GM23338 (cell line): ENCODE results near the gene TNS1. TPM values are rescaled to one million over a fixed set of nuclear protein-coding genes. Genes with fewer than 3 reads are reported as not detected.

ENCODE experiments used
- EZH2 ChIP-seq: fragments of 200-600 bp; sonication (generic); IDR thresholded peaks from one replicate; pipeline ENCODE4 v1.8.0; 2017; ENCODE audit warnings: antibody characterized with exemption, mild to moderate bottlenecking, low read depth; ENCODE audit not compliant: unreplicated experiment
- EZH2phosphoT487 ChIP-seq: fragments of 200-600 bp; sonication (generic); IDR thresholded peaks from one replicate; pipeline ENCODE4 v1.8.1; 2018; ENCODE audit warnings: antibody characterized with exemption; ENCODE audit not compliant: unreplicated experiment
- JUNB ChIP-seq: IDR thresholded peaks from one replicate; pipeline ENCODE4 v1.6.1; 2016; ENCODE audit warnings: antibody characterized with exemption; ENCODE audit not compliant: unreplicated experiment
- NANOG ChIP-seq: IDR thresholded peaks from 2 replicates; pipeline ENCODE4 v1.6.1; 2016; ENCODE audit warnings: antibody characterized with exemption, borderline replicate concordance
- STAT1 ChIP-seq: IDR thresholded peaks from one replicate; pipeline ENCODE4 v1.6.1; 2016; ENCODE audit warnings: antibody characterized with exemption; ENCODE audit not compliant: unreplicated experiment
- ZNF331 ChIP-seq: fragments of 250-450 bp; sonication (Bioruptor Pico); IDR thresholded peaks from 2 replicates; pipeline ENCODE4 v1.5.0; 2020; ENCODE audit warnings: low read depth, mild to moderate bottlenecking, moderate library complexity
- polyA plus RNA-seq: library from polyadenylated mRNA; unstranded; fragments of >200 nt; fragmentation: Nextera tagmentation; extraction: Ambion mirVana; gene quantifications from 2 replicates; pipeline ENCODE4 v1.2.1, GENCODE V29; 2016
- total RNA-seq: library from RNA; depleted of rRNA; stranded (reverse); fragments of >200 nt; shearing (Covaris generic); gene quantifications from 2 replicates; pipeline ENCODE4 v1.2.3, GENCODE V29; 2014
- TF ChIP-seq, protein P1 (sequence below): fragments of 250-450 bp; sonication (Bioruptor Pico); IDR thresholded peaks from 2 replicates; pipeline ENCODE4 v1.5.0; 2020; ENCODE audit warnings: mild to moderate bottlenecking, moderate library complexity
- TF ChIP-seq, protein P2 (sequence below), 2 experiments: fragments of 200-600 bp in 1 of 2; sonication (generic) in 1 of 2; conservative IDR thresholded peaks; 2 replicates each; pipeline versions ENCODE4 v1.5.1 to v1.6.1; 2016 to 2017; ENCODE audit warnings: antibody characterized with exemption in 2 of 2, low read depth in 2 of 2, mild to moderate bottlenecking in 2 of 2, moderate library complexity in 1 of 2

Gene TNS1
- total and polyA plus RNA-seq, 2 experiments from 2014 or later = 2.0 to 7.4 TPM

DNA sequence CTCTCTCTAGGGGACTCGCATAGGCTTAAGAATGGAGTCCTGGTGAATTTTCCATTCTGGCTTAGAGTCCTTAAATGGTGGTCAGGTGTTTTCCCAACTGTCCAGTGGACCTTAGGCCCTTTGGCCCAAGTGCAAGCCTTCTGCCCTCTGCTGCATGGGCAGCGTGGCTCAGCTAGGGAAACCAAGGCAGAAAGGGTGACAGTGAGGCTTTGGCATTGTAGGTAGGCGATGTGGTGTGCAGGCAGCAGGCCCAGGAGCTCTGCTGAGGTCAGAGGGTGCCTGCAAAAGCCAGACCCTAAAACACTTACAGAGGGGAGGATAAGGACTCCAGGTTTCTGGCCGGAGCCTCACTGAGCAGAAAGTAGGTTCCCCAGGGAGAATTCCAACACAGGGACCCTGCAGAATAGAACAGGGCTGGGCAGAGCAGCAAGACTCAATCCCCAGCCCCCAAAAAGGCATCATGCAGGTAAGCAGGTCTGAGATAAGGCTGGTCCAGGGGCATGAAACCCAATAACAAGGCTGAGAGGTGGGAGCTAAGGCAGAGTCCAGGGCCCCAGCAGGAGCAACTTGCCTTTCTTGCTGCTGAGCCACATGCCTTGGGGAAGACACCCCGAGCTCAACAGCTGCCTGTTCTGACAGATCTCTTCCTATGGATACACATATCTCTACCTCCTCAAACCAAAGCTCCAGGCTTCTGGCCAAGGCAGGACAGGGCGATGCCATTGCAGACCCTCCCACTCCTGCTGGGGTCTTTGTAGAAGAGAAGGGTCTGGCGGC lies 199.7 kb downstream of the TNS1 start (continued):
- TF ChIP-seq, protein P1, sequence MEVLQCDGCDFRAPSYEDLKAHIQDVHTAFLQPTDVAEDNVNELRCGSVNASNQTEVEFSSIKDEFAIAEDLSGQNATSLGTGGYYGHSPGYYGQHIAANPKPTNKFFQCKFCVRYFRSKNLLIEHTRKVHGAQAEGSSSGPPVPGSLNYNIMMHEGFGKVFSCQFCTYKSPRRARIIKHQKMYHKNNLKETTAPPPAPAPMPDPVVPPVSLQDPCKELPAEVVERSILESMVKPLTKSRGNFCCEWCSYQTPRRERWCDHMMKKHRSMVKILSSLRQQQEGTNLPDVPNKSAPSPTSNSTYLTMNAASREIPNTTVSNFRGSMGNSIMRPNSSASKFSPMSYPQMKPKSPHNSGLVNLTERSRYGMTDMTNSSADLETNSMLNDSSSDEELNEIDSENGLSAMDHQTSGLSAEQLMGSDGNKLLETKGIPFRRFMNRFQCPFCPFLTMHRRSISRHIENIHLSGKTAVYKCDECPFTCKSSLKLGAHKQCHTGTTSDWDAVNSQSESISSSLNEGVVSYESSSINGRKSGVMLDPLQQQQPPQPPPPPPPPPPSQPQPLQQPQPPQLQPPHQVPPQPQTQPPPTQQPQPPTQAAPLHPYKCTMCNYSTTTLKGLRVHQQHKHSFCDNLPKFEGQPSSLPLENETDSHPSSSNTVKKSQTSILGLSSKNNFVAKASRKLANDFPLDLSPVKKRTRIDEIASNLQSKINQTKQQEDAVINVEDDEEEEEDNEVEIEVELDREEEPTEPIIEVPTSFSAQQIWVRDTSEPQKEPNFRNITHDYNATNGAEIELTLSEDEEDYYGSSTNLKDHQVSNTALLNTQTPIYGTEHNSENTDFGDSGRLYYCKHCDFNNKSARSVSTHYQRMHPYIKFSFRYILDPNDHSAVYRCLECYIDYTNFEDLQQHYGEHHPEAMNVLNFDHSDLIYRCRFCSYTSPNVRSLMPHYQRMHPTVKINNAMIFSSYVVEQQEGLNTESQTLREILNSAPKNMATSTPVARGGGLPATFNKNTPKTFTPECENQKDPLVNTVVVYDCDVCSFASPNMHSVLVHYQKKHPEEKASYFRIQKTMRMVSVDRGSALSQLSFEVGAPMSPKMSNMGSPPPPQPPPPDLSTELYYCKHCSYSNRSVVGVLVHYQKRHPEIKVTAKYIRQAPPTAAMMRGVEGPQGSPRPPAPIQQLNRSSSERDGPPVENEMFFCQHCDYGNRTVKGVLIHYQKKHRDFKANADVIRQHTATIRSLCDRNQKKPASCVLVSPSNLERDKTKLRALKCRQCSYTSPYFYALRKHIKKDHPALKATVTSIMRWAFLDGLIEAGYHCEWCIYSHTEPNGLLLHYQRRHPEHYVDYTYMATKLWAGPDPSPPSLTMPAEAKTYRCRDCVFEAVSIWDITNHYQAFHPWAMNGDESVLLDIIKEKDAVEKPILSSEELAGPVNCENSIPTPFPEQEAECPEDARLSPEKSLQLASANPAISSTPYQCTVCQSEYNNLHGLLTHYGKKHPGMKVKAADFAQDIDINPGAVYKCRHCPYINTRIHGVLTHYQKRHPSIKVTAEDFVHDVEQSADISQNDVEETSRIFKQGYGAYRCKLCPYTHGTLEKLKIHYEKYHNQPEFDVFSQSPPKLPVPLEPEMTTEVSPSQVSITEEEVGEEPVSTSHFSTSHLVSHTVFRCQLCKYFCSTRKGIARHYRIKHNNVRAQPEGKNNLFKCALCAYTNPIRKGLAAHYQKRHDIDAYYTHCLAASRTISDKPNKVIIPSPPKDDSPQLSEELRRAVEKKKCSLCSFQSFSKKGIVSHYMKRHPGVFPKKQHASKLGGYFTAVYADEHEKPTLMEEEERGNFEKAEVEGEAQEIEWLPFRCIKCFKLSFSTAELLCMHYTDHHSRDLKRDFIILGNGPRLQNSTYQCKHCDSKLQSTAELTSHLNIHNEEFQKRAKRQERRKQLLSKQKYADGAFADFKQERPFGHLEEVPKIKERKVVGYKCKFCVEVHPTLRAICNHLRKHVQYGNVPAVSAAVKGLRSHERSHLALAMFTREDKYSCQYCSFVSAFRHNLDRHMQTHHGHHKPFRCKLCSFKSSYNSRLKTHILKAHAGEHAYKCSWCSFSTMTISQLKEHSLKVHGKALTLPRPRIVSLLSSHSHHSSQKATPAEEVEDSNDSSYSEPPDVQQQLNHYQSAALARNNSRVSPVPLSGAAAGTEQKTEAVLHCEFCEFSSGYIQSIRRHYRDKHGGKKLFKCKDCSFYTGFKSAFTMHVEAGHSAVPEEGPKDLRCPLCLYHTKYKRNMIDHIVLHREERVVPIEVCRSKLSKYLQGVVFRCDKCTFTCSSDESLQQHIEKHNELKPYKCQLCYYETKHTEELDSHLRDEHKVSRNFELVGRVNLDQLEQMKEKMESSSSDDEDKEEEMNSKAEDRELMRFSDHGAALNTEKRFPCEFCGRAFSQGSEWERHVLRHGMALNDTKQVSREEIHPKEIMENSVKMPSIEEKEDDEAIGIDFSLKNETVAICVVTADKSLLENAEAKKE (CRISPR knock-in tag) = no peak
- TF ChIP-seq EZH2phosphoT487 (no peak), JUNB (no peak), EZH2 (no peak), STAT1 (no peak), NANOG (no peak), ZNF331 (CRISPR knock-in tag) (no peak)
- TF ChIP-seq, protein P2, sequence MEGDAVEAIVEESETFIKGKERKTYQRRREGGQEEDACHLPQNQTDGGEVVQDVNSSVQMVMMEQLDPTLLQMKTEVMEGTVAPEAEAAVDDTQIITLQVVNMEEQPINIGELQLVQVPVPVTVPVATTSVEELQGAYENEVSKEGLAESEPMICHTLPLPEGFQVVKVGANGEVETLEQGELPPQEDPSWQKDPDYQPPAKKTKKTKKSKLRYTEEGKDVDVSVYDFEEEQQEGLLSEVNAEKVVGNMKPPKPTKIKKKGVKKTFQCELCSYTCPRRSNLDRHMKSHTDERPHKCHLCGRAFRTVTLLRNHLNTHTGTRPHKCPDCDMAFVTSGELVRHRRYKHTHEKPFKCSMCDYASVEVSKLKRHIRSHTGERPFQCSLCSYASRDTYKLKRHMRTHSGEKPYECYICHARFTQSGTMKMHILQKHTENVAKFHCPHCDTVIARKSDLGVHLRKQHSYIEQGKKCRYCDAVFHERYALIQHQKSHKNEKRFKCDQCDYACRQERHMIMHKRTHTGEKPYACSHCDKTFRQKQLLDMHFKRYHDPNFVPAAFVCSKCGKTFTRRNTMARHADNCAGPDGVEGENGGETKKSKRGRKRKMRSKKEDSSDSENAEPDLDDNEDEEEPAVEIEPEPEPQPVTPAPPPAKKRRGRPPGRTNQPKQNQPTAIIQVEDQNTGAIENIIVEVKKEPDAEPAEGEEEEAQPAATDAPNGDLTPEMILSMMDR (conservative IDR thresholded peaks at IDR 0.05; ENCODE audit: low read depth in 2 of 2) = no peak
